Stimulated activated CD8-positive, alpha-beta memory T cell treated with anti-CD3 and anti-CD28 coated beads, Interleukin-2, amount 100 ng/mL, for 48 hours (primary cell): Measurements from ENCODE around the gene COX10.
"Not testable (repeated sequence)": the region's sequence is repeated elsewhere in the genome, so short reads cannot be mapped to it uniquely, and the experiment has no call there.

Experiments used
- DNase-seq, 2 donors: peaks; one replicate each; pipeline ENCODE4 v3.0.0-alpha.2; 2020; ENCODE audit warnings: low read depth in 2 of 2

COX10 gene

DNA sequence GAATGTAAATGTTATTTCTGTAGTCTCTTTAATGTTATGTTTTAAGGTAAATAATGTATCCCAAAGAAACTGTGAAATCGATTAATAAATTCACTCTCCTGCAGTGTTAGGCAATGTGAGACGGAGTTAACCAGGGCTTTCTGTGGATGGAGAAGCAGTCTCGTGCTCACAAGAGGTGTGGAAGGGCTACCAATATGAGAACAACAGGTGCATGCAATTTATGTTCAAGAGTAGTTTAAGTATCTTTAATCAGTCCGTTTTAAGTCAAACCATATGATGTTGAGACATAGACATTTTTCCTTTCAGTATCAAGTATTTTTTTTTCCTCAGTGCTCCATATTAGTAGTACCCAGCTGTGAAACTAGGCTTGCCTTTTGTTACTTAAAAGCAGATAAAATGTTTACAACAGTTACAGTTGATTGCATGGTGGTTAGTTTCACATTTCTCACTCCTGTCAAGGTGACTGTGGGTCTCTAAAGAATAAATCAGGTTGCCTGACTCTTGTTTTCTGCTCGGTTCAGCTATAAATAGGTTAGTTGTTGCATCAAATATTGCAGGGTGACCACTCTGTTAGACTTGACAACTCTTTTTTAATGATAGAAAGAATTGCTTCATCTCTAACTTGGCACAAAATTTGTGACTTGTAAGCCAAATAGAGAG, 54.4 kb downstream of the COX10 start:
- no peak for DNase-seq

- DNase-seq: no peak
Observed at GRCh38 chr17:14124854-14125253, 55.5 kb downstream of the COX10 start.

GRCh38 chr17:14125518-14126137, 56.3 kb downstream of the COX10 start:
- DNase-seq: no peak

DNA sequence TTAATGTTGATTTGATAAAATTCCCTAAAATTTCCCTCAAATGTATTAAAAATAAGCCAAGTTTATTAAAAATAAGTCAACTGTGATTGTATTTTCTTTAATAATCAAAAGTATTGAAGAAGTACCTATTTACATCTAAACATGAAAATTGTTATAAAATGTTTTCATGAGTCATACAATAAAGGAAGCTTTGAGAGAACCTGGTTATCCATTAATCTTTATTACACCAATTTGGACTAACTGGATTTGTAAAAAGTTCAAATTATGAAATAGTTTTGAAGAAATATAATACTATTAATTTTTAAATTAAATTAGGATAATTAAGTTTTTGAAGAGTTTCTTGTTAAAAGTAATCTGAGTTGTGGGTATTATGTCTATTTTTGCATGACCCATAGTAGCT, 63.8 kb downstream of the COX10 start:
- DNase-seq: no peak

DNA sequence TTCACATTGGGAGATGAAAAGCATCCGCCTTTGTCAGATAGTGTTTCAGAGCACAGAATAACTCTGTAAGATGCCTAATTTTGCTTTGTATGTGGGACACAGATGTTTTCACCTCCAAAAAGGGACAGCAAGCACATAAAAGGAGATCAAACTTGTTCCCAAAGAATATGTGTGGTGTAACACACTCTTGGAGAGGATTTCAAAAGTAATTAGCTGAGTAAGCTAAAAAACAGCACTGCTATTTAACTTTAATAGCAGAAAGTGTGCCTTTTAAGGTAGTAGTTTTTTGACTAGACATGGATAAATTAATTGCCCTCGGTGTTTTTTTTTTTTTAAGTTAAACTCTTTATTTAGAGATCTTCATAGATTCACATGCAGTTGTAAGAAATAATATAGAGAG, 65.2 kb downstream of the COX10 start:
- no peak for DNase-seq

DNA sequence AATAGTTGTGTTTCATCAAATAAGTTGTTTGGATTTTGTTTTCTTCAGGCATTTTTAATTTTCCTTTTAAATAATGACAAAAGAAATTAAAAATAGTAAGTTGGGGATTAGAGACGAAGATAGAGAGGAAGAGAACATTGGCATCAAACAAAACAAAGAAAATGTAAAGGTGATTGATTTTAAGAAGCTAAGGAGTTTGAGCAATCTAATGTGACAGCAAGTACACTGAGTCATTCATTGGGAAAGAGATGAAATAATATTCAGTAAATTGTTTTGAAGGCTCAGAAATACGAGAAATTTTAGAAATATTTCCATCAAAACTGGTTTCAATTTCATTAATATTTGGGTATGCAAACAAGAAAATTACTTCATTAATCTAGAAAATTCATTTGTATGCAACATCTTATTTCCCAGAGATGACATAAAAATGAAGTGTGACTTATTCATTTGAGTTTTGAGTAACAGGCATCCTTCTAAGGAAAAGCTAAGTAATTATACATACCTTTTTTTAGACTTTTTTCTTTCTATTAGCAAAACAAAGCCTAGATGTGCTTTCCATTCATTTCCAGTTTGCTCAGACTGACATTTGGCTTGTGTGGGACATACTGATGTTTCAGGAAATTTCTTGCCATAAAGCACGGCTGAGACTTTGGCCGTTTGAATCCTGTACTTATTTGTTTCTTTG, 66.7 kb downstream of the COX10 start:
- no peak for DNase-seq

- DNase-seq: no peak
Observed at GRCh38 chr17:14138649-14139048, 69.3 kb downstream of the COX10 start.

- no peak for DNase-seq
Observed at GRCh38 chr17:14143688-14144087, 74.4 kb downstream of the COX10 start.

DNA sequence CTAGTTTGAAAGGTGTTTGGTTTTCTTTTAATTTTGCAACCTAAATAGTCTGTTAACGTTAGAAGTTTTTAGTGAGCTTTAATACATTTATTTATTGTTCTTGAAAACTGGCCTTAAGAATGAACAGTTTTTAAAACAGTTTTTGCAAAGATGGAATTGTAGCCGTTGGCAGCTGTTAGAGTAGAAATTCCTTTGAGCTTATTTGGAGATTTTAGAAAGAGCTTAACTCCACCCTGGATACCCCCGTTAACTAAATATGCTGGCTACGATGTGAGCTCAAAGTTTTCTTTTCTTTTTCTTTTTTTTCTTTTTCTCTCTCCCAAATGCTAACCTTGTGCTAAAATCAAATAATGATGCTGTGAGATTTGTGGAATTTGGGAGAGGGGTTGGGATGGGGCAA, 75.2 kb downstream of the COX10 start:
- DNase-seq: no peak

DNA sequence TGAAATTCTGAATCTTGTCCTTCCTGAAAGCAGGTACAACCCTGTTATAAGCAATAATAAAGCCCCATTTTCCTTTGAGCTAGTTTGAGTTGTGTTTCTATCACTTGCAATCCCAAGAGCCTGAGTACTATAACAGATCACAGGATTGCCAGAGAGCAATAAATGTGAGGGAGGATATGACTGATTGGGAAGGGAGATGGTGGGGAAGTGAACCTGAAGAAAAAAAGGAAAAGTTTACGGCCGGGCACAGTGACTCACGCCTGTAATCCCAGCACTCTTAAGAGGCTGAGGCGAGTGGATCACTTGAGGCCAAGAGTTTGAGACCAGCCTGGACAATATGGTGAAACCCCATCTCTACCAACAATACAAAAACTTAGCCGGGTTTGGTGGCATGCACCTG, 80.4 kb downstream of the COX10 start:
- DNase-seq: no peak

DNA sequence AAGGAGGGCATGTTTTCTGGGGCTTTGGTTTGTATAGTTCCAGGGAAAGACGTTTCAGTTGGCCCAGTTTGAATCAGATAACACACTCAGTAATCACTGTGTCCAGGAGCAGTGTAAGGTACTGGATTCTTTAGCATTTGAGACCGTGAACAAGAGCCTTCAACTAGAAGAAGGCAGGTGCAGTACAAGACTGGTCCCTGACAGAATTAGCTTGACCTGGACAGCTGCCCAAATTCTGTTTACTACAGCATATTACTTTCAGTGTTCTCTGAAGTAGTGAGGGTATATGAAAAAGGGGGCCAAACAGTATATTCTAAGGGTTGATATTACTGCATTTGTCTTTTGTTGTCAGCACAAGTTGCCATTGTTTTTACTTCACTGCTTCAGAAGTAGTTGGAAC, 81.3 kb downstream of the COX10 start:
- no peak for DNase-seq

DNA sequence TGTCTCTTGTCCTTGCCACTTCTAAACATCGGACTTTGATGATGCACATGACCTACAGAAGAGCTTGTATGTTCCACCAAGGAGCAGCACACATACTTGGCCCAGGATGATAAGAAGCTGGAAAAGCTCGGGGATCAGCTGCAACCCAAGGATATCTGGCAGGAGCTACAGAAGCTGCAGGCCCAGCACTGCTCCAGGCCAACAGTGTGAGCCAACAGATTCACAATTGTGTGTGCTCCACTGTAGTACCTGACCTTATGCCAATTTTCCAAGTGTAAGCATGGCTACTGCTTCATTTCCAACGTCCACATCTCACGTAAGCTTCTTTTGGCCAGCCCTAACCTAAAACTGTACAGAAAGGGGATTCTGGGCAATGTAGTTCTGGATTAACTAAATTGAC, 83.4 kb downstream of the COX10 start:
- no peak for DNase-seq

DNA sequence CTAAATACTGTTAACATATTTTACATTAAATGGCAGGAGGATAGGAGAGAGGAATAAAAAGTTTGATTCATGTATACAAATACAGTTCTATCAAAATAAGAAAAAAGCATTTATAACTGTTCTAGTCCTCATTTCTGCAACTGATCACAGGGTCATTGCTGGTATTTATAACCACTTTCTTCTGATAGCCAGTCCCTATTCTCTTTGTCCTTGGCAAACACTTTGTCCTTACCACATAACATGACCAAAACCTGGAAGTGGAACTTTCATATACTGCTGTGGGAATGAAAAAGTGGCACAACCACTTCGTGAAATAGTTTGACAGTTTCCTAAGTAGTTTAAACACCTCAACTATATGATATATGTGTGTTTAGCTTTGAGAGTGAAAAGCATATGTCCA, 84.1 kb downstream of the COX10 start:
- DNase-seq: no peak

DNA sequence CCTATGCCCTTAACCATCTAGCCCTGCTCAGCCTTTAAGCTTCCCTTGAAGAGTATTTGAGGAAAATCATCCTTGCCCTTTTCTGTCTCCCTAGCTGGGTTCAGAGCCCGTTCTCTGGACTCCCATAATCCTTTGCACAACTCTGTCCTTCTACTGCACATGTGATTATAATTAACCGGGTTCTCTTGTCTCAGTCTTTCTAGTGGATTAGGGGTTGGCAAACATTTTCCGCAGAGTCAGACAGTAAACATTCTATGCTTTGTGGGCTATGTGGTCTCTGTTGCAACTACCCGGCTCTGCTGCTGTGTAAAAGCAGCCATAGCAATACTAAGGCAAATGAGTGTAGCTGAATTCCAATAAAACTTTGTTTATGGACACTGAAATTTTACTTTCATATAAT, 87.4 kb downstream of the COX10 start:
- DNase-seq: no peak

- DNase-seq: no peak
Observed at GRCh38 chr17:14157822-14158221, 88.5 kb downstream of the COX10 start.

GRCh38 chr17:14158707-14159106, 89.4 kb downstream of the COX10 start:
- no peak for DNase-seq

- no peak for DNase-seq
Observed at GRCh38 chr17:14161419-14161818, 92.1 kb downstream of the COX10 start.

DNA sequence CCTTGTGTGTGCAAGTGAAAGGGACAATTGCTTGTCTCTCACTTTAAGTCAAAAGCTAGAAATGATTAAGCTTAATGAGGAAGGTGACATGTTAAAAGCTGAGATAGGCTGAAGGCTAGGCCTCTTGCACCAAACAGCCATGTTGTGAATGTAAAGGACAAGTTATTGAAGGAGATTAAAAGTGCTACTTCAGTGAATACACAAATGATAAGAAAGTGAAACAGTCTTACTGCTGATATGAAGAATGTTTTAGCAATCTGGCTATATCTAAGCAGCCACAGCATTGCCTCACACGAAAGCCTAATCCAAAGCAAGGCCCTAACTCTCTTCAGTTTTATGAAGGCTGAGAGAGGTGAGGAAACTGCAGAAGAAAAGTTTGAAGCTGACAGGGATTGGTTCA, 96.3 kb downstream of the COX10 start:
- DNase-seq: no peak

- not testable (repeated sequence) for DNase-seq
Observed at GRCh38 chr17:14167831-14168230, 98.5 kb downstream of the COX10 start.

- no peak for DNase-seq
Observed at GRCh38 chr17:14168582-14168981, 99.3 kb downstream of the COX10 start.

DNA sequence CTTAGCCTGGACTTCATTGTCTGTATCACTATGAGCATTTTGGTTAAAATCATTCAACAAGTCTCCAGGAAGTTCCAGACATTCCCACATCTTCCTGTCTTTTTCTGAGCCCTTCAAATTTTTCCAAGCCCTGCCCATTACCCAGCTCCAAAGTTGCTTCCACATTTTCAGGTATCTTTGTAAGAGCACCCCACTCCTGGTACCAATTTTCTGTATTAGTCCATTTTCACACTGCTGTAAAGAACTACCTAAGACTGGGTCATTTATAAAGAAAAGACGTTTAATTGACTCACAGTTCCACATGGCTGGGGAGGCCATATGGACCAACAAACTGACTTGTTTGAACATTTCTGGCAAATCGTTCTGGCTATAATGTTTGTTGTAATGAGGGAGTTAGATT, 100.0 kb downstream of the COX10 start:
- DNase-seq: no peak

DNA sequence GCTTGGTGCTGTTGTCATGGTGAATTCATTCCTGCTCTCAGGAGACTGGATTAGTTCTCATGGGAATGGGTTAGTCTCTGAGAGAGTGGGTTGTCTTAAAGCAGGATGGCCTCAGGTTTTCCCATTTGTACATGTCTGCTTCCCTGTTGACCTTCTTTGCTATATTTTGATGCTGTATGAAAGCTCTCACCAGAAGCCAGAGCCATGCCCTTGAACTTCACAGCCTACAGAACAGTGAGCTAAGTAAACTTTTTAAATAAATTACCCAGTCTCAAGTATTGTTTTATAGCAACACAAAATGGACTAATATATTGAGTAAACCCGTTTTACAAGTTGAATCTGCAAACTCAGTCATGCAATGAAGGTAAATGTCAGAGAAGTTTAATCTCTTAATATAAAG, 100.6 kb downstream of the COX10 start:
- DNase-seq: no peak

DNA sequence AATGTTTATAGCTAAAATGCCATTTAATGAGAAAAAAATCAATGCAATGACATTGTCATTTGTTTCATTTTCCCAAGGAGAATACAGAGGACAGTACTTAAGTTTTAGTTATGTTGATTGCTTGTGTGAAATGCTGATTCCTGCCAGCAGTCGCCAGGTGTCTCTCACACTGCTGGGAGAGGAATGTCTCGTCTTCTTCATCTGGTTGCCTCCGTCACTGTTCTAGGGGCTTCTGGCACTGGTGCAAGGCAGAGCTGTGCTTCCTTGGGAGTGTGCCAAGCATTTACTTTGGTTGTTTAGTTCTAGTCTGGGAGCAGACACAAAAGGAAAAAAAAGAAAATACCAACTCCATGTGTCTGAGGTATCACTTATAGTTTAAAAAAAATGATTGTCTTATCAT, 107.7 kb downstream of the COX10 start:
- DNase-seq: not testable (repeated sequence)
